NCI-H128 (cell line): ENCODE measurements around the gene TCAF2.
"Not testable (repeated sequence)": the region's sequence is repeated elsewhere in the genome, so short reads cannot be mapped to it uniquely, and the experiment has no call there.

Experiments
- DNase-seq: peaks from one replicate; lab custom pipeline; 2025; ENCODE audit not compliant: unreplicated experiment; lab: John Stamatoyannopoulos, UW

Gene TCAF2

GRCh38 chr7:143620646-143621045 lies at the start of gene TCAF2:
TCAF2 (plus strand) TSS chr7:143620974.
- not testable (repeated sequence) for DNase-seq

GRCh38 chr7:143571501-143571900 lies 49.3 kb upstream of the TCAF2 start, which contains the start of gene CTAGE15:
CTAGE15 (plus strand) TSS chr7:143571801; CDS start chr7:143571818, 17 bp downstream.
- not testable (repeated sequence) for DNase-seq

DNA sequence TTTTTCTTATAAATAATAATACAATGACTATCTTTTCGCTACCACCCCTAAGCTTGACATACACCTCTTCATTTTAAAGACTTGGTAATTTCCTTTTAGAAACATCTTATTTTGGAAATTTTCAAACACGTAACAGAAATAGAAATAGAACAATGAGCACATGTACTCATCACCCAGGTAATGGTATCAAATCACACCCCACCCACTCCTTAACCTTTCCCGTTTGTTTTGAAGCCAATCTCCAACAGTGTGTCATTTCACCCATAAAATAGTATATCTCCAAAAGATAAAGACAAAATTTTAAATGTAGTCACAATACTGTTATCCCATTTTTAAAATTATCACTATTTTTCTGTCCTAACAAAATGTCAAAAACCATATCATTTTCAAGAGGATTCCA lies 32.6 kb upstream of the TCAF2 start:
- DNase-seq, result not testable (repeated sequence)

GRCh38 chr7:143589897-143590296 lies 30.9 kb upstream of the TCAF2 start:
- DNase-seq, result not testable (repeated sequence)

DNA sequence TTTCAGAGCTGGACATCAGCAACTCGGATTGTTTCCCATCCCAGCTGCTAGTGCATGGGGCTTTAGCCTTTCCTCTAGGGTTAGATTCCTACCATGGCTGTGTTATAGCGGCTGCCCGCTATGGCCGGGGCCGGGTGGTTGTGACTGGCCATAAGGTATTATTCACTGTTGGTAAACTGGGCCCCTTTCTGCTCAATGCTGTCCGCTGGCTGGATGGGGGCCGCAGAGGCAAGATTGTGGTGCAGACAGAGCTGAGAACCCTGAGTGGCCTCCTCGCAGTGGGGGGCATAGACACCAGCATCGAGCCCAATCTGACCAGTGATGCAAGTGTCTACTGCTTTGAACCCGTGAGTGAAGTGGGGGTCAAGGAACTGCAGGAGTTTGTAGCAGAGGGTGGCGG lies 22.7 kb upstream of the TCAF2 start:
- DNase-seq, result not testable (repeated sequence)

- DNase-seq, result not testable (repeated sequence)
Measured at GRCh38 chr7:143603549-143603948, 17.2 kb upstream of the TCAF2 start.

GRCh38 chr7:143606088-143606487 lies 14.7 kb upstream of the TCAF2 start:
- DNase-seq, result not testable (repeated sequence)

GRCh38 chr7:143615545-143615944 lies 5.2 kb upstream of the TCAF2 start:
- DNase-seq, result not testable (repeated sequence)

DNA sequence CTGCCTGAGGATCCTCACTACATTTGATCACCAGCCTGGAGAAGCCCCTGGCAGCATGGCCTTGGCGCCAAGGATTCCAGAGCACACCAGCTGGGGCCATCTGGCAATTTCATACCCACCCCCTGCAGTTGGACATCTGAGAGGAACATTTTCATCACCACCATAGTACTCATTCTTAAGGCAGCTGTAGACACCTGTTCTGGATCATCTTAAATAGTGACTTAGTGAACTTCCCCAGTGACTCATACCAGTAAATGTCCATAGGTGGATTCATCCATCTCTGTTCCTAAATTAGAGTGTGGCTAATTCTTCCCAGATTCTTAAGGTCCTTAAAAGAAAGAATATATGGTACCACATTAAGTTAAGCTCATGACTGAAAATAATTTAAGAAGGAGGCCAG lies 3.6 kb upstream of the TCAF2 start:
- DNase-seq, result not testable (repeated sequence)

- not testable (repeated sequence) for DNase-seq
Measured at GRCh38 chr7:143620058-143620457, 716 bp upstream of the TCAF2 start.

DNA sequence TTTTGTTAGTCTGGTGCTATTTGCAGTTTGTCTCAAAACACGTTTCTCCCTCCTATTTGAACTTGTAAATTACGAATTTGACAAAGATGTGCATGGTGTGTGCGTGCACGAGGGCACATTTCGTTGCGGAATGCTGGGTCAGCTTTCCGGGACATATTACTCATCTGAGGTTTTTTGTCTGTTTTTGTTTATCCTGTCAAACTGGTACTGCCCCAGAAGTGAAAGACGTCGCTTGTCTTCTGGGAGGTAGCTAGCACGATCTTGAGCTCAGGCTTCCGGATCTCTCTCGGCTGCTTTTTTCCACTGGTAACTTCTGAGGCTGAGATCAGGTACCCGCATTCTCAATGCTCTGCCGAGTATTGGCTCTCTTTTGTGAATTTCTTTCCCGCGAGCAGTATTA lies 401 bp downstream of the TCAF2 start:
- DNase-seq, result not testable (repeated sequence)

GRCh38 chr7:143622130-143622529 lies 1.4 kb downstream of the TCAF2 start:
- DNase-seq, result not testable (repeated sequence)

DNA sequence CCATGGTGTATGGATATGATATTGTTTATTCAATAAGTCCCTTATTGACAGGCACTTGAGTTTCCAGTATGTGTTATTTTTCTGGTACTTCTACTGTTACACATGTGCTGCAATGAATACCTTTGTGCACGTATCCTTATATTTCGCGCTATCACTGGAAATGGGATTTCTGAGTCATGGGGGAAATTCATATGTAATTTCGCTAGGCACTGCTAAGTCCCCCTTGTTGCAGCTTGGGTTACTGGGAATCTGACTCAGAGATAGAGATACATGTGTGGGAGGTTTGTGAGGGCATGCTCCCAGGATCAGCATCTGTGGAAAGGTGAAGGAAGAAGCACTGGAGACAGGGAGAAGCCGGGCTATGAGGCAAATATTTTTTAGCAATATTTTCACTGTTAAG lies 9.9 kb downstream of the TCAF2 start:
- not testable (repeated sequence) for DNase-seq

- not testable (repeated sequence) for DNase-seq
Measured at GRCh38 chr7:143632506-143632905, 11.7 kb downstream of the TCAF2 start.

DNA sequence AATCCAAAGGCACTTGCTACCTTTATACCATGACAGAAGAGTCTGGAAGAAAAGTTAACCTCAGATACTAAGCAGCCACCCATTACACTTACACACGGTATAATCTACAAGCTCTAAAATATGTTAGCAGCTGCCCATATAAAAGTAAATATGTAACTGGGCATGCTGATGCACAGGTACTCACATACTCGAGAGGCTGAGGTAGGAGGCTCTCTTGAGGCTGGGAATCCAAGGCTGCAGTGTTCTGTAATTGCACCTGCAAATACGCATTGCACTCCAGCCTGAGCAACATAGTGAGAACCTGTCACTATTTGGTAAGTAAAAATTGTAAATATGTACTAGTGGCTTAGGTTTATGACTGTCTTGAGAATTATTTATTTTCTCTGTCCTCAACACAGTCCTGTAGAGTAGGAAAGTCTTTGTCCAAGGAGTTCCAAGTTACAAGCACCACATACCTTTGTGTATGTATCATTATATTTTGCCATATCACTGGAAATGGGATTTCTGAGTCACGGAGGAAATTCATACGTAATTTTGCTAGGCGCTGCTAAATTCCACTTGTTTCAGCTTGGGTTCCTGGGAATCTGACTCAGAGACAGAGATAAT lies 12.3 kb downstream of the TCAF2 start:
- not testable (repeated sequence) for DNase-seq

DNA sequence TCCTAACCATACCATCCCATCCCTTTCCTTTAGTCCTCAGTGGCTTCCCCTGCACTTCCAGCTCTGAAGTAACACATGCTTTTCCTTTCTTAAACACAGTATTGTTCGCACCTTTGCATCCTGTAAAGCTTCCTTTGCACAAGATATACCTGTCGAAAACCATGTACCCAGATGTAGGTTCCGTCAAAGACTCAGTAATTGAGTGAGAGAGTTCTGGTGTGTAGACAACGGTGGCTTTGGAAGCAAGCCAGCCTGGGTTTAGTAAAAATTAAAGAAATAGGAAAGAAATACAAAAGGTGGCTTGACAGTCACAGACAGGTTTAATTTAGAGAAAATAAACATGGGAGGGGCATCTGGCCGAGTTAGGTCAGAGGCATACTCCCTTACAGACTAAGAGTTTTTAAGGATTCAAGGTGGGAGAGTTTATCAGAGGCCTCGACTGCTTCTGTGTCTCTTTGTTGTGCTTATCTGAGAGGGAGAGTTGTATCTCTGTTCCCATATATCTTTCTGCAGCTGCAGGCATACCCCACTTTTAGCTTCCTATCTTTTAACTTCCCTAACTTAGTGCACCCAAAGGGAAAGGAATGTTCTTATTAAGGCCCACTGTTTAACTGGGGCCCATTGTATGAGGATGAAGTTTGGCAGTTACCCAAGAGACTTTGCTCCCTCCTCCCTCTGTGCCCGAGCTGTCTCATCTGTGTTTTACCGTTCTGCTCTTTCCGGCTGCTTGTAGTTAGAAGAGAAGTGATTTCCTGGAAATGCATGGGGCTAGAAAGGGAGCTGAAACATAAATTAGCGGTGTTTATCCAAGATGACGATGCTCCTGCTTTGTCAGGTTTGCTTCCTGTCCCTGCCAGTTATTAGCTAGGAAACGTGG lies 14.8 kb downstream of the TCAF2 start:
- DNase-seq, result not testable (repeated sequence)

DNA sequence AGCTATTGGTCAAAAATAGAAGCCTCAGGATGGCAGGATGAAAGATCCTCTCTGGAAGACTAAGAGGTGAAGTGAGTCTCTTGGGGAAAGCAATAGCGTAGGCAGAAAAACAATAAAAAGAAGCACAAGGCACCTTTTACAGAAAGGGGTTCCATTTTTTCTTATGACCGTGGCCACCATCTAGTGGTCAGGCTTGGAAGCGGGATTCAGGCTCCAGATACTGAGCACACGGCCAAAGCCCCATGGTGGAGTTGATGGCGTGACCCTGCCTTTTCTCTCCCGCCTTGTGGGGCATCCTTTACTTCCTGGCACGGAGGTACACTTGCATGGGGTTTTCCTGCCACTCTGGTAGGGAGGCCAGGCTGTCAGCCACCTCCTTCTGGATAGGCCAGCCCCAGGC lies 18.6 kb downstream of the TCAF2 start:
- DNase-seq, result not testable (repeated sequence)

DNA sequence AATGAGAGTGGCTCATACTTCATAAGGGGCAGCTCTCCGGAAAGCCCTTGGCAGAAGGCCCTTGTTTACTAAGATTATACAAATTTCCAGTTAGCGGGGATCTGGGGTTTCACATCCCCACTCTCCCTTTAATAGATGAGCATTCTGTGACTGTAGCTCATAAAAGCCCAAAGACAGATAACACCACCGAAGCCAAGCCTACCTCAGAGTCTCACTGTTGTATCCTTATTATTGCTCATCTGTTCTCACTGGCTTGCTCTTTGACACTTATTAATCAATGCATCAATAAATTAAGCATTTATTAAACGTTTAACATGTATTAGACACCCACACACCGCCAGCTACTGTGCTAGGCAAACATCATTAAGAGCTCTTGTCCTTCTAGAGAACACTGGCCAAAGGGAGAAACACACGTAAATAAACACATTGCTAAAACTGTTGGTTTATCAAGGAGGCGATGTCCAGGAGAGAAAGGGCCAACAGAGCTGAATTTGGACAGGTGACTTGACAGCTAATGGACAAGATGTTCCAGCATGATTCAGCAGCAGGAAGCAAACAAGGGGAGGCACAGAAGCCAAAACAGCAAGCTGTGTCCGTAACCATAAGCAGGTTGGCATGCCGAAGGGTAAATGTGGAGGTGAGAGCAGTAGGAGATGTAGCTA lies 19.9 kb downstream of the TCAF2 start:
- not testable (repeated sequence) for DNase-seq

- not testable (repeated sequence) for DNase-seq
Measured at GRCh38 chr7:143646598-143646997, 25.8 kb downstream of the TCAF2 start.

- DNase-seq, result not testable (repeated sequence)
Measured at GRCh38 chr7:143649902-143650301, 29.1 kb downstream of the TCAF2 start.

DNA sequence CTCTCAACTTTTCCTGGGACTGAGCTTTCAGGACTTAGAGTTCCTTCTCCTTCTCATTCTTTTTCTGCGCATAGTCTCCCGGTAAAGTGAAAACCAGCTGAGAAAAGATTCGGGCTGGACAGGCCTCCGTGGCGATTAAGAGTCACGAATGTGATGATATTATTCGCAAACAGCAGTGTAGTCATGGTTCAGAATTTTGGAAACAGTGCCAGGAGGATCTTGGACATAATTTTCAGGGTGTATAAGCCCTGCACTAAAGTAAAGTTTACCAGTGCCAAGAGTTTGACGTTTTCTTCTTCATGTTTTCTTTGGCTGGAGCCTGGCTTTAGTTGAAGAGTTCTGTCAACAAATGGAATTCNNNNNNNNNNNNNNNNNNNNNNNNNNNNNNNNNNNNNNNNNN lies 29.7 kb downstream of the TCAF2 start:
- DNase-seq, result not testable (repeated sequence)
